ENCODE data around the gene KIF26B.
"Not testable (repeated sequence)": the region's sequence is repeated elsewhere in the genome, so short reads cannot be mapped to it uniquely, and the experiment has no call there.

The KIF26B gene

GRCh38 chr1:245710961-245711903 lies 556.4 kb downstream of the KIF26B start:
- Histone ChIP-seq H3K27ac (ENCODE audit: low read length) (no peak overlapping the region), H3K27me3 (ENCODE audit: insufficient read depth, low read length, poor library complexity) (no peaks in the 10 kb centered on the region), H3K9ac (ENCODE audit: low read depth, low read length) (no peak overlapping the region), H3K9me3 (ENCODE audit: insufficient read depth, low read length, severe bottlenecking) (no peaks in the 10 kb centered on the region), H3K36me3 (ENCODE audit: insufficient read depth, low read length) (no peaks in the 10 kb centered on the region), H3K79me2 (ENCODE audit: insufficient read depth, low read length) (no peaks in the 10 kb centered on the region), H3K4me1 (ENCODE audit: insufficient read depth, low read length) (no peaks in the 10 kb centered on the region), H4K20me1 (ENCODE audit: insufficient read depth, low read length) (no peaks in the 10 kb centered on the region), H2AFZ (ENCODE audit: low read depth, low read length) (no peak overlapping the region), H3K4me3 (ENCODE audit: low read depth in 1 of 2, low read length in 2 of 2) (no peak overlapping the region), H3K4me2 (ENCODE audit: insufficient read depth, low read length) (no peak overlapping the region)
- no peak for TF ChIP-seq EZH2 (IDR thresholded peaks at IDR 0.05; ENCODE audit: borderline replicate concordance, low read depth, low read length, severe bottlenecking)
- no peak for TF ChIP-seq CTCF (IDR thresholded peaks at IDR 0.05; ENCODE audit: borderline replicate concordance, extremely low read depth, low read length, poor library complexity, severe bottlenecking)
- DNase-seq (no peak), ATAC-seq (ENCODE audit: insufficient read depth, low read depth) (no peak)

- H3K9me3 ChIP-seq (ENCODE audit: insufficient read depth, low read length, severe bottlenecking); H3K79me2 ChIP-seq (ENCODE audit: insufficient read depth, low read length); H3K27me3 ChIP-seq (ENCODE audit: insufficient read depth, low read length, poor library complexity); H3K4me2 ChIP-seq (ENCODE audit: insufficient read depth, low read length); H2AFZ ChIP-seq (ENCODE audit: low read depth, low read length); H3K4me3 ChIP-seq (ENCODE audit: low read depth in 1 of 2, low read length in 2 of 2); H3K9ac ChIP-seq (ENCODE audit: low read depth, low read length); H3K27ac ChIP-seq (ENCODE audit: low read length); H3K4me1 ChIP-seq (ENCODE audit: insufficient read depth, low read length); H4K20me1 ChIP-seq (ENCODE audit: insufficient read depth, low read length); H3K36me3 ChIP-seq (ENCODE audit: insufficient read depth, low read length); ATAC-seq (ENCODE audit: insufficient read depth, low read depth); DNase-seq: not testable (repeated sequence)
Observed at GRCh38 chr1:245714027-245714426, 559.2 kb downstream of the KIF26B start.

DNA sequence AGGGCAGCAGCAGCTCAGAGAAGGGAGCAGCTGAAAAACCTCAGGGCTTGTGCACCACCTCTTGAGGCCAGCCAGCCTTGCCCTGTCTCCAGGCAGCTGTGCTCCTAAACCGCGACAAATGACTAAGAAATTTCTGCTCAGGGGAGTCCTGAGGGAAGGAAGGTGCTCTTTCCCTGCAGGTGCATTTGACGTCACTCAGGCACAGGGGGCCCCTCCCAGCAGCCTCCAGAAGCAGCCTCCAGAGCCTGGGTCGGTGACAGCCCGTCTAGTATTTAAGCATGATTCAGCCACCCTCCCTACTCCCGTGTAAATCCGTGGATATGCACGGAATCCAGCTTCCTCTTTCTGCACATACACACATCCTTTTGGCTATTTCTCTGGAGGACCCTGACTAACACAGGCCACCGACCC lies 560.5 kb downstream of the KIF26B start:
- Histone ChIP-seq H3K27me3 (ENCODE audit: insufficient read depth, low read length, poor library complexity) (no peaks in the 10 kb centered on the region), H3K27ac (ENCODE audit: low read length) (no peak overlapping the region), H2AFZ (ENCODE audit: low read depth, low read length) (no peak overlapping the region), H3K4me3 (ENCODE audit: low read depth in 1 of 2, low read length in 2 of 2) (no peak overlapping the region), H4K20me1 (ENCODE audit: insufficient read depth, low read length) (no peaks in the 10 kb centered on the region), H3K36me3 (ENCODE audit: insufficient read depth, low read length) (no peaks in the 10 kb centered on the region), H3K4me2 (ENCODE audit: insufficient read depth, low read length) (no peak overlapping the region), H3K9ac (ENCODE audit: low read depth, low read length) (no peak overlapping the region), H3K9me3 (ENCODE audit: insufficient read depth, low read length, severe bottlenecking) (no peaks in the 10 kb centered on the region), H3K4me1 (ENCODE audit: insufficient read depth, low read length) (no peaks in the 10 kb centered on the region), H3K79me2 (ENCODE audit: insufficient read depth, low read length) (no peaks in the 10 kb centered on the region)
- ATAC-seq (ENCODE audit: insufficient read depth, low read depth) (no peak), DNase-seq (no peak)
- TF ChIP-seq CTCF (IDR thresholded peaks at IDR 0.05; ENCODE audit: borderline replicate concordance, extremely low read depth, low read length, poor library complexity, severe bottlenecking), result no peak
- no peak for TF ChIP-seq EZH2 (IDR thresholded peaks at IDR 0.05; ENCODE audit: borderline replicate concordance, low read depth, low read length, severe bottlenecking)

- Histone ChIP-seq H3K79me2 (ENCODE audit: insufficient read depth, low read length) (no peaks in the 10 kb centered on the region), H4K20me1 (ENCODE audit: insufficient read depth, low read length) (no peaks in the 10 kb centered on the region), H3K27me3 (ENCODE audit: insufficient read depth, low read length, poor library complexity) (no peaks in the 10 kb centered on the region), H3K9me3 (ENCODE audit: insufficient read depth, low read length, severe bottlenecking) (no peaks in the 10 kb centered on the region), H3K27ac (ENCODE audit: low read length) (no peak overlapping the region), H2AFZ (ENCODE audit: low read depth, low read length) (no peak overlapping the region), H3K4me1 (ENCODE audit: insufficient read depth, low read length) (no peaks in the 10 kb centered on the region), H3K36me3 (ENCODE audit: insufficient read depth, low read length) (no peaks in the 10 kb centered on the region), H3K4me3 (ENCODE audit: low read depth in 1 of 2, low read length in 2 of 2) (no peak overlapping the region), H3K9ac (ENCODE audit: low read depth, low read length) (no peak overlapping the region), H3K4me2 (ENCODE audit: insufficient read depth, low read length) (no peak overlapping the region)
- TF ChIP-seq EZH2 (IDR thresholded peaks at IDR 0.05; ENCODE audit: borderline replicate concordance, low read depth, low read length, severe bottlenecking) (no peak), CTCF (IDR thresholded peaks at IDR 0.05; ENCODE audit: borderline replicate concordance, extremely low read depth, low read length, poor library complexity, severe bottlenecking) (no peak)
- ATAC-seq (ENCODE audit: insufficient read depth, low read depth), result no peak
- no peak for DNase-seq
Observed at GRCh38 chr1:245715970-245716369, 561.2 kb downstream of the KIF26B start.

All from DND-41 (cell line).